Measurements from ENCODE around the gene IKZF1. TPM values are rescaled to one million over a fixed set of nuclear protein-coding genes. Genes with fewer than 3 reads are reported as not detected.
A peak's percentile ranks its signal among the peaks of the same experiment; 100 is the strongest.

The IKZF1 gene
- total RNA-seq, 4 donors from 2014 or later: 25.3 to 108 (median 31.7) TPM

DNA sequence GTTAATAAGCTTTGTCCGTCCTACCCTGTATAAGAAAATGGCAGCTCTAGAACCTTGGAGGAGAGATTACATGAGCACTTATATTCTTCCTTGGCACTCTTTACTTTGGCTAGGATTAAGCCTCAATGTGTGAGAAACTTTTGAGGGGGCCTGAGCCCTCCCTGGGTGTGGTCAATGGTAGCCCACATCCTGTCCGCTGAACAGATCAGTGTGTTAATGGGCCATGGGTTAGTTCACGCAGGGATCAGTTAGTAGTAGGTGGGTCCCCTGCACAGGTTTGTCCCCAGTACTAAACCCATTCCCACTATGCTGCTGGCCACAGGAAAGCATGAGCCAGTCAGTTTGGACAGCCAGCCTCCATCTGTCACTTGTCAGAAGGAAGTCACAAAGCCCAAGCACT is 20.2 kb upstream of the IKZF1 start:
- TF ChIP-seq, protein P1, sequence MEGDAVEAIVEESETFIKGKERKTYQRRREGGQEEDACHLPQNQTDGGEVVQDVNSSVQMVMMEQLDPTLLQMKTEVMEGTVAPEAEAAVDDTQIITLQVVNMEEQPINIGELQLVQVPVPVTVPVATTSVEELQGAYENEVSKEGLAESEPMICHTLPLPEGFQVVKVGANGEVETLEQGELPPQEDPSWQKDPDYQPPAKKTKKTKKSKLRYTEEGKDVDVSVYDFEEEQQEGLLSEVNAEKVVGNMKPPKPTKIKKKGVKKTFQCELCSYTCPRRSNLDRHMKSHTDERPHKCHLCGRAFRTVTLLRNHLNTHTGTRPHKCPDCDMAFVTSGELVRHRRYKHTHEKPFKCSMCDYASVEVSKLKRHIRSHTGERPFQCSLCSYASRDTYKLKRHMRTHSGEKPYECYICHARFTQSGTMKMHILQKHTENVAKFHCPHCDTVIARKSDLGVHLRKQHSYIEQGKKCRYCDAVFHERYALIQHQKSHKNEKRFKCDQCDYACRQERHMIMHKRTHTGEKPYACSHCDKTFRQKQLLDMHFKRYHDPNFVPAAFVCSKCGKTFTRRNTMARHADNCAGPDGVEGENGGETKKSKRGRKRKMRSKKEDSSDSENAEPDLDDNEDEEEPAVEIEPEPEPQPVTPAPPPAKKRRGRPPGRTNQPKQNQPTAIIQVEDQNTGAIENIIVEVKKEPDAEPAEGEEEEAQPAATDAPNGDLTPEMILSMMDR (IDR thresholded peaks at IDR 0.05): no peak
- TF ChIP-seq POLR2A (IDR thresholded peaks at IDR 0.05): no peak
- peak overlapping the region in 1 of 4 donors; percentile 85 for H3K27ac ChIP-seq
- no peaks in the 10 kb centered on the region for H3K27me3 ChIP-seq
- H3K4me3 ChIP-seq: no peak overlapping the region
- H3K9me3 ChIP-seq: no peaks in the 10 kb centered on the region
- H3K36me3 ChIP-seq: no peaks in the 10 kb centered on the region
- H3K4me1 ChIP-seq: peaks cover 0 to 13% (median 5%) of the 10 kb centered on the region in 4 donors
- DNase-seq: peak in 1 of 3 donors; percentile 55

DNA sequence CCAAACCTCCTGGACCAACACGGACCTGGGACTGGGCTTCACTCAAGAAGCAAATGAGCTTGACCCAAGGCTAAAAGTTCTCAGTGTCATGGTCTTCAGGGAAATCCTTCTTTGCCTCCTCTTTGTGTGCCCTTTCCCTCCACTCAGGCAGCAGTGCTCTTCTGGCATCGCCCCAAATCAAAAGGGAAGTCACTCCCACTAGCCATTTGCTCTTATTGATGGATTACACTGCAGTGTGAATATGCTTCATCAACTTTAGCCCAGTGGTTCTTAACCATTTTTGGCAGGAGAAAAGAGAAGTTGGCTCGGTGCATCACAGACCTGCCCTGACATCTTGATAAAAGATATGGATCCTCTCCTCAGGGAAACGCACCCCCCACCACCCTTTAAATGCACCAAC is 19.2 kb upstream of the IKZF1 start:
- Histone ChIP-seq H3K9me3 (no peaks in the 10 kb centered on the region), H3K4me3 (no peak overlapping the region), H3K27ac (no peak overlapping the region), H3K4me1 (peaks cover 0 to 13% (median 5%) of the 10 kb centered on the region in 4 donors), H3K27me3 (no peaks in the 10 kb centered on the region), H3K36me3 (no peaks in the 10 kb centered on the region)
- TF ChIP-seq, protein P1 (IDR thresholded peaks at IDR 0.05): no peak
- no peak for TF ChIP-seq POLR2A (IDR thresholded peaks at IDR 0.05)
- DNase-seq: no peak

DNA sequence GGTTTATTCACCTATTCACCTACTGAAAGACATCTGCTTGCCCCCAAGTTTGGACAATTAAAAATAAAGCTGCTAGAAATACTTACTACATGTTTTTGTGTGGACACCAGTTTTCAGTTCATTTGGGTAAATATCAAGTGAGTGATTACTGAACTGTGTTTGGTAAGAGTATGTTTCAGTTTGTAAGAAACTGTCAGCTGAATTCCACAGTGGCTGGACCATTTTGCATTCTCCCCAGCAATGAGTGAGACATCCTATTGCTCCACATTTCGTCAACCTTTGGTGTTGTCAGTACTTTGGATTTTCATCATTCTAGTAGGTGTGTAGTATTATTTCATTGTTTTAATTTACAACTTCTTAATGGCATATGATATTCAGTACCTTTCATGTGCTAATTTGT is 17.4 kb upstream of the IKZF1 start:
- Histone ChIP-seq H3K36me3 (no peaks in the 10 kb centered on the region), H3K9me3 (no peaks in the 10 kb centered on the region), H3K27me3 (no peaks in the 10 kb centered on the region), H3K4me1 (peaks cover 0 to 8% (median 3%) of the 10 kb centered on the region in 4 donors), H3K27ac (no peak overlapping the region), H3K4me3 (no peak overlapping the region)
- DNase-seq: no peak
- TF ChIP-seq POLR2A (IDR thresholded peaks at IDR 0.05): no peak
- TF ChIP-seq, protein P1 (IDR thresholded peaks at IDR 0.05): no peak

DNA sequence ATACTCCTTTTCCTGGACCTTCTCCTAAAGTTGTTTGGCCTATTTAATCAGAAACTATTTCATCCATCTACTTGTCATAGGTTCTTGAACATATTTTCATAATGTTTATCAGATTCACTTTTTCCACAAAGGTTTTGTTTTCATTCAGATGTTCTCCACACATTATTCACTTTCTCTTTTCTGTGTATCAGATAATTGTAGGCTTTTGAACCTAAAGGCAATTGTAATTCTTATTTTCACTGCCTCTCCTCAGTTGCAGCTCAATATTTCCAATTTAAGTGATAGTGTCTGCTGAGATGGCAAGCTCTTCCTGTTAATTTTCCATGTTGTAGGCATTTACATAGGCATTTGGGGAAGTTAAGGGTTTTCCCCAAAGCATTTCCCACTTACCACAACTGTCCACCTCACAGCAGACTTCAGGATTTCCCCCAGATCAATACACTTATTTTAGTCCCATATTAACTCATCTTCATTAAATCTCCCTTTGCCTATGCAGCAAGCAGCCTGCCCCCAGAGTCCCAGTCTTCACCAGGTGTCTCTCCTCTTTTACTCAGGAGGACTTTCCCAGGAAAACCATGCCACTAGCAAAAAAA is 12.3 kb upstream of the IKZF1 start:
- Histone ChIP-seq H3K9me3 (no peaks in the 10 kb centered on the region), H3K27ac (no peak overlapping the region), H3K4me1 (no peaks in the 10 kb centered on the region), H3K36me3 (no peaks in the 10 kb centered on the region), H3K4me3 (no peak overlapping the region), H3K27me3 (no peaks in the 10 kb centered on the region)
- no peak for TF ChIP-seq POLR2A (IDR thresholded peaks at IDR 0.05)
- TF ChIP-seq, protein P1 (IDR thresholded peaks at IDR 0.05): no peak
- no peak for DNase-seq

DNA sequence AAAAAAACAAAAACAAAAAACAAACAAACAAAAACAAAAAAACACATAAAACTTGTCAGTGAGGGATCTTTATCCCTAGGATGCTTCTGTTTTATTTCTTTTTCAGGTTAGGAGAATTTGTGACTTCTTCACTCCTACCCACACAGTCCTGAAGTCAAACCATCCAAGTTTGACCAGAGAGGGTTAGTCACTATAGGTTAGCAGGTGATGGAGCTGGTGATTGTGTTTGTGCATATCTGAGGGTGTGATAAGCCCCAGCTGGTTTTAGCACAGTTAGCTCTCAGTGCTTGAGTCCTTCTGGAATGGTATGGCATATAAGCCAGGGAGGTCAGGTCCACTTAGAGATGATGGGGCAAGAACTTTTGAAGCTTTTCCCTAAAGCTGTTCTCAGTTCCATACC is 11.8 kb upstream of the IKZF1 start:
- no peak overlapping the region for H3K4me3 ChIP-seq
- H3K27ac ChIP-seq: no peak overlapping the region
- H3K4me1 ChIP-seq: no peaks in the 10 kb centered on the region
- no peak for DNase-seq
- H3K27me3 ChIP-seq: no peaks in the 10 kb centered on the region
- no peak for TF ChIP-seq POLR2A (IDR thresholded peaks at IDR 0.05)
- TF ChIP-seq, protein P1 (IDR thresholded peaks at IDR 0.05): no peak
- no peaks in the 10 kb centered on the region for H3K36me3 ChIP-seq
- no peaks in the 10 kb centered on the region for H3K9me3 ChIP-seq
